K562 (cell line): ENCODE data around the gene CHCHD6. TPM values are rescaled to one million over a fixed set of nuclear protein-coding genes. Genes with fewer than 3 reads are reported as not detected.

Source experiments
- ARHGAP35 ChIP-seq: fragments of 450-650 bp; IDR thresholded peaks from 2 replicates; pipeline ENCODE4 v1.6.1; 2018; ENCODE audit not compliant: partially characterized antibody
- FOS ChIP-seq: IDR thresholded peaks from 3 replicates; pipeline ENCODE4 v1.6.1; 2011; ENCODE audit not compliant: insufficient read length; ENCODE audit errors: extremely low read depth
- GABPB2 ChIP-seq: fragments of 250-450 bp; sonication (Bioruptor Pico); conservative IDR thresholded peaks from 2 replicates; pipeline ENCODE4 v1.5.1; 2021; ENCODE audit warnings: mild to moderate bottlenecking
- HNRNPK ChIP-seq: fragments of 200-400 bp; formaldehyde crosslinking; IDR thresholded peaks from one replicate; pipeline ENCODE4 v1.6.1; 2018; ENCODE audit warnings: mild to moderate bottlenecking, low read depth, low read length; ENCODE audit not compliant: poor library complexity, severe bottlenecking
- HSF4 ChIP-seq: fragments of 250-450 bp; sonication (Bioruptor Pico); IDR thresholded peaks from 2 replicates; pipeline ENCODE4 v2.1.2; 2022; ENCODE audit warnings: mild to moderate bottlenecking, moderate library complexity, borderline replicate concordance
- KLF6 ChIP-seq: fragments of 250-450 bp; sonication (Bioruptor Pico); IDR thresholded peaks from 2 replicates; pipeline ENCODE4 v1.4.0; 2020; ENCODE audit warnings: mild to moderate bottlenecking, moderate library complexity, borderline replicate concordance
- NBN ChIP-seq: fragments of 450-650 bp; IDR thresholded peaks from 2 replicates; pipeline ENCODE4 v1.6.1; 2016; ENCODE audit warnings: low read depth, mild to moderate bottlenecking
- POLR2B ChIP-seq: fragments of 450-650 bp; IDR thresholded peaks from 2 replicates; pipeline ENCODE4 v1.6.1; 2018; ENCODE audit warnings: low read depth; ENCODE audit not compliant: partially characterized antibody
- PREB ChIP-seq: sonication (generic); formaldehyde crosslinking; IDR thresholded peaks from 2 replicates; pipeline ENCODE4 v1.8.1; 2023; ENCODE audit warnings: mild to moderate bottlenecking, missing genetic modification reagents
- PRPF4 ChIP-seq: fragments of 200-400 bp; formaldehyde crosslinking; IDR thresholded peaks from one replicate; pipeline ENCODE4 v1.6.1; 2017; ENCODE audit warnings: low read length, low read depth, mild to moderate bottlenecking; ENCODE audit not compliant: insufficient read depth, poor library complexity, severe bottlenecking
- RFX5 ChIP-seq: IDR thresholded peaks from 2 replicates; pipeline ENCODE4 v1.6.1; 2011; ENCODE audit warnings: low read depth, mild to moderate bottlenecking, improper control_type of control experiment, low read length
- TAF7 ChIP-seq: fragments of 450-650 bp; IDR thresholded peaks from 2 replicates; pipeline ENCODE4 v1.6.1; 2016; ENCODE audit warnings: missing genetic modification characterization, missing compliant biosample characterization
- TFAP4 ChIP-seq: sonication (generic); formaldehyde crosslinking; IDR thresholded peaks from 2 replicates; pipeline ENCODE4 v1.8.0; 2022; ENCODE audit warnings: missing genetic modification reagents, mild to moderate bottlenecking, moderate library complexity, borderline replicate concordance
- XRCC5 ChIP-seq: fragments of 200-400 bp; formaldehyde crosslinking; IDR thresholded peaks from 2 replicates; pipeline ENCODE4 v1.6.1; 2017; ENCODE audit warnings: low read depth, mild to moderate bottlenecking, low read length
- ZC3H8 ChIP-seq: fragments of 450-650 bp; IDR thresholded peaks from 2 replicates; pipeline ENCODE4 v1.6.1; 2017
- ZFP1 ChIP-seq: fragments of 450-650 bp; formaldehyde crosslinking; IDR thresholded peaks from 2 replicates; pipeline ENCODE4 v1.4.0; 2020; ENCODE audit warnings: mild to moderate bottlenecking, mixed read lengths
- ZNF175 ChIP-seq: fragments of 200-800 bp; sonication (Bioruptor generic); IDR thresholded peaks from 2 replicates; pipeline ENCODE4 v1.6.1; 2016; ENCODE audit warnings: low read depth, mild to moderate bottlenecking, missing genetic modification characterization, missing compliant biosample characterization
- ZNF408 ChIP-seq: fragments of 250-450 bp; sonication (Bioruptor Pico); IDR thresholded peaks from 2 replicates; pipeline ENCODE4 v1.4.0; 2020; ENCODE audit warnings: low read depth, mild to moderate bottlenecking, moderate library complexity
- ZNF717 ChIP-seq: fragments of 250-450 bp; sonication (Bioruptor Pico); IDR thresholded peaks from 2 replicates; pipeline ENCODE4 v1.5.0; 2021
- ZNF77 ChIP-seq: fragments of 250-450 bp; sonication (Bioruptor Pico); IDR thresholded peaks from 2 replicates; pipeline ENCODE4 v1.5.0; 2020
- ZNF785 ChIP-seq: fragments of 250-450 bp; sonication (Bioruptor Pico); IDR thresholded peaks from 2 replicates; pipeline ENCODE4 v1.4.0; 2020; ENCODE audit warnings: mild to moderate bottlenecking
- polyA plus RNA-seq, 8 experiments: library from polyadenylated mRNA; depleted of rRNA in 4 of 8; stranded (reverse) in 5 of 8; unstranded in 3 of 8; fragments of >200 nt; fragmentation: Nextera tagmentation in 2 of 8; fragmentation: Illumina TruSeq in 1 of 8; extraction: Ambion mirVana in 2 of 8; extraction: Trizol in 1 of 8; gene quantifications; 2 replicates each; pipeline versions ENCODE4 v1.2.1 to v1.2.3, GENCODE V29; 2011 to 2014; ENCODE audit warnings: inconsistent platforms in 1 of 8, missing spikeins in 1 of 8
- total RNA-seq, 7 experiments: library from RNA; depleted of rRNA in 6 of 7; stranded (reverse); fragments of >200 nt in 6 of 7; fragmentation: Illumina TruSeq in 2 of 7; extraction: Trizol in 2 of 7; gene quantifications; 2 replicates each; pipeline versions ENCODE4 v1.2.1 to v1.2.3, GENCODE V29; 2011 to 2021; ENCODE audit warnings: low replicate concordance in 1 of 7
- TF ChIP-seq, protein P1 (sequence below): fragments of 200-800 bp; sonication (Bioruptor generic); IDR thresholded peaks from 2 replicates; pipeline ENCODE4 v1.6.1; 2017; ENCODE audit warnings: missing genetic modification characterization, missing compliant biosample characterization
- TF ChIP-seq, protein P2 (sequence below): fragments of 450-650 bp; formaldehyde crosslinking; IDR thresholded peaks from 2 replicates; pipeline ENCODE4 v1.4.0; 2022; ENCODE audit warnings: missing genetic modification characterization
- TF ChIP-seq, protein P3 (sequence below): IDR thresholded peaks from 2 replicates; pipeline ENCODE4 v1.6.1; 2011; ENCODE audit not compliant: insufficient read length; ENCODE audit errors: extremely low read depth

Gene CHCHD6
- total and polyA plus RNA-seq, 9 of the 15 experiments (the other 6 are each of a cell fraction or from before 2014, with no cell fraction given), result 4.6 to 18.6 (median 10.9) TPM

- no peak for TF ChIP-seq FOS
- no peak for TF ChIP-seq NBN
- TF ChIP-seq ARHGAP35, result no peak
- TF ChIP-seq ZNF175 (CRISPR knock-in tag), result peak; percentile 93
- TF ChIP-seq ZFP1 (CRISPR knock-in tag), result no peak
- no peak for TF ChIP-seq ZNF408 (CRISPR knock-in tag)
- peak; percentile 57; the same call in 1 of the 2 replicates for TF ChIP-seq TFAP4
- TF ChIP-seq PREB, result no peak
- TF ChIP-seq ZNF785 (CRISPR knock-in tag), result no peak
- TF ChIP-seq, protein P1, sequence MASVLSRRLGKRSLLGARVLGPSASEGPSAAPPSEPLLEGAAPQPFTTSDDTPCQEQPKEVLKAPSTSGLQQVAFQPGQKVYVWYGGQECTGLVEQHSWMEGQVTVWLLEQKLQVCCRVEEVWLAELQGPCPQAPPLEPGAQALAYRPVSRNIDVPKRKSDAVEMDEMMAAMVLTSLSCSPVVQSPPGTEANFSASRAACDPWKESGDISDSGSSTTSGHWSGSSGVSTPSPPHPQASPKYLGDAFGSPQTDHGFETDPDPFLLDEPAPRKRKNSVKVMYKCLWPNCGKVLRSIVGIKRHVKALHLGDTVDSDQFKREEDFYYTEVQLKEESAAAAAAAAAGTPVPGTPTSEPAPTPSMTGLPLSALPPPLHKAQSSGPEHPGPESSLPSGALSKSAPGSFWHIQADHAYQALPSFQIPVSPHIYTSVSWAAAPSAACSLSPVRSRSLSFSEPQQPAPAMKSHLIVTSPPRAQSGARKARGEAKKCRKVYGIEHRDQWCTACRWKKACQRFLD (CRISPR knock-in tag), result peak; percentile 92
- TF ChIP-seq ZC3H8, result no peak
- TF ChIP-seq HSF4 (CRISPR knock-in tag), result no peak
- no peak for TF ChIP-seq TAF7
- no peak for TF ChIP-seq PRPF4
- TF ChIP-seq, protein P2, sequence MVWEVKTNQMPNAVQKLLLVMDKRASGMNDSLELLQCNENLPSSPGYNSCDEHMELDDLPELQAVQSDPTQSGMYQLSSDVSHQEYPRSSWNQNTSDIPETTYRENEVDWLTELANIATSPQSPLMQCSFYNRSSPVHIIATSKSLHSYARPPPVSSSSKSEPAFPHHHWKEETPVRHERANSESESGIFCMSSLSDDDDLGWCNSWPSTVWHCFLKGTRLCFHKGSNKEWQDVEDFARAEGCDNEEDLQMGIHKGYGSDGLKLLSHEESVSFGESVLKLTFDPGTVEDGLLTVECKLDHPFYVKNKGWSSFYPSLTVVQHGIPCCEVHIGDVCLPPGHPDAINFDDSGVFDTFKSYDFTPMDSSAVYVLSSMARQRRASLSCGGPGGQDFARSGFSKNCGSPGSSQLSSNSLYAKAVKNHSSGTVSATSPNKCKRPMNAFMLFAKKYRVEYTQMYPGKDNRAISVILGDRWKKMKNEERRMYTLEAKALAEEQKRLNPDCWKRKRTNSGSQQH (CRISPR knock-in tag), result 0 out of 2 replicates have a peak, but pooled peaks have one; percentile 10
- no peak for TF ChIP-seq XRCC5
- TF ChIP-seq POLR2B, result no peak
- TF ChIP-seq, protein P3, sequence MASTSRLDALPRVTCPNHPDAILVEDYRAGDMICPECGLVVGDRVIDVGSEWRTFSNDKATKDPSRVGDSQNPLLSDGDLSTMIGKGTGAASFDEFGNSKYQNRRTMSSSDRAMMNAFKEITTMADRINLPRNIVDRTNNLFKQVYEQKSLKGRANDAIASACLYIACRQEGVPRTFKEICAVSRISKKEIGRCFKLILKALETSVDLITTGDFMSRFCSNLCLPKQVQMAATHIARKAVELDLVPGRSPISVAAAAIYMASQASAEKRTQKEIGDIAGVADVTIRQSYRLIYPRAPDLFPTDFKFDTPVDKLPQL, result no peak
- no peak for TF ChIP-seq GABPB2 (CRISPR knock-in tag)
- no peak for TF ChIP-seq KLF6 (CRISPR knock-in tag)
- no peak for TF ChIP-seq ZNF77 (CRISPR knock-in tag)
- no peak for TF ChIP-seq ZNF717
- no peak for TF ChIP-seq RFX5
- no peak for TF ChIP-seq HNRNPK
Measured at GRCh38 chr3:126911162-126912026, 207.4 kb downstream of the CHCHD6 start (continued).
